IMR-90 (cell line): ENCODE measurements around the gene WWP2.

Experiments used
- MAZ ChIP-seq: IDR thresholded peaks from 2 replicates; pipeline ENCODE4 v1.6.1; 2012; ENCODE audit warnings: low read depth, mild to moderate bottlenecking, low read length, improper control_type of control experiment, moderate library complexity, borderline replicate concordance
- MXI1 ChIP-seq: IDR thresholded peaks from 2 replicates; pipeline ENCODE4 v1.6.1; 2012; ENCODE audit warnings: low read depth, mild to moderate bottlenecking, low read length, moderate library complexity, borderline replicate concordance
- RFX5 ChIP-seq: IDR thresholded peaks from 2 replicates; pipeline ENCODE4 v1.8.0; 2012; ENCODE audit warnings: low read depth, mild to moderate bottlenecking, low read length, moderate library complexity
- TF ChIP-seq, protein P1 (sequence below): fragments of 150-350 bp; IDR thresholded peaks from 2 replicates; pipeline ENCODE4 v1.6.1; 2017; ENCODE audit warnings: mild to moderate bottlenecking, antibody characterized with exemption, low read length, low read depth

DNA sequence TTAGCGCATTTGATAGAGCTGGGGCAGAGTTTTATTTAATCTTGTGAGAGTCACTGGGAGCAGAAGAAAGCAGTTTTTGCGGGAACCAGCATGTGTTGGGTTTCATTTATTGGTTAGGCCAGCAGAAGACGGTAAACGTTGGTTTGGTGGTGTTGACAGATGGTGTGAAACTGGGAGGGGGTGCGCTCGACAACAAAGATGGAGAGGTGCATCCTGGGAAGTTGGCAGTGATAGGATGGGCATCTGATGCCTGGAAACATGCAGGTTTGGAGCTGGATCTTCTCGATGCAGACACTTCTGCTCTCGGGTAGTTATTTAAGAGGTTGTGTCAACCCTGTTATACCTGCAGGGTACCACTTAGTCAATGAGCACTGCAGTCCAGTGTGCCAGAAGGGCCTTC is 164.1 kb downstream of the WWP2 start:
- TF ChIP-seq, protein P1, sequence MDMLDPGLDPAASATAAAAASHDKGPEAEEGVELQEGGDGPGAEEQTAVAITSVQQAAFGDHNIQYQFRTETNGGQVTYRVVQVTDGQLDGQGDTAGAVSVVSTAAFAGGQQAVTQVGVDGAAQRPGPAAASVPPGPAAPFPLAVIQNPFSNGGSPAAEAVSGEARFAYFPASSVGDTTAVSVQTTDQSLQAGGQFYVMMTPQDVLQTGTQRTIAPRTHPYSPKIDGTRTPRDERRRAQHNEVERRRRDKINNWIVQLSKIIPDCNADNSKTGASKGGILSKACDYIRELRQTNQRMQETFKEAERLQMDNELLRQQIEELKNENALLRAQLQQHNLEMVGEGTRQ: no peak
- TF ChIP-seq MXI1 (no peak), MAZ (no peak), RFX5 (no peak)
